ENCODE results near the gene FLAD1. TPM values are rescaled to one million over a fixed set of nuclear protein-coding genes. Genes with fewer than 3 reads are reported as not detected.

The FLAD1 gene
- total RNA-seq, 1 experiment from 2014 or later: 58.4 TPM

- TF ChIP-seq SIN3A (IDR thresholded peaks at IDR 0.05; ENCODE audit: low read depth): no peak
- TF ChIP-seq ZNF274 (IDR thresholded peaks at IDR 0.05; ENCODE audit: low read depth, low read length): no peak
- no peak for TF ChIP-seq EZH2phosphoT487 (IDR thresholded peaks at IDR 0.05; ENCODE audit: borderline replicate concordance)
- TF ChIP-seq, protein P1, sequence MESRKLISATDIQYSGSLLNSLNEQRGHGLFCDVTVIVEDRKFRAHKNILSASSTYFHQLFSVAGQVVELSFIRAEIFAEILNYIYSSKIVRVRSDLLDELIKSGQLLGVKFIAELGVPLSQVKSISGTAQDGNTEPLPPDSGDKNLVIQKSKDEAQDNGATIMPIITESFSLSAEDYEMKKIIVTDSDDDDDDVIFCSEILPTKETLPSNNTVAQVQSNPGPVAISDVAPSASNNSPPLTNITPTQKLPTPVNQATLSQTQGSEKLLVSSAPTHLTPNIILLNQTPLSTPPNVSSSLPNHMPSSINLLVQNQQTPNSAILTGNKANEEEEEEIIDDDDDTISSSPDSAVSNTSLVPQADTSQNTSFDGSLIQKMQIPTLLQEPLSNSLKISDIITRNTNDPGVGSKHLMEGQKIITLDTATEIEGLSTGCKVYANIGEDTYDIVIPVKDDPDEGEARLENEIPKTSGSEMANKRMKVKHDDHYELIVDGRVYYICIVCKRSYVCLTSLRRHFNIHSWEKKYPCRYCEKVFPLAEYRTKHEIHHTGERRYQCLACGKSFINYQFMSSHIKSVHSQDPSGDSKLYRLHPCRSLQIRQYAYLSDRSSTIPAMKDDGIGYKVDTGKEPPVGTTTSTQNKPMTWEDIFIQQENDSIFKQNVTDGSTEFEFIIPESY (IDR thresholded peaks at IDR 0.05; ENCODE audit: extremely low read depth, insufficient replicate concordance, low read length): no peak
- TF ChIP-seq ELF1 (IDR thresholded peaks at IDR 0.05; ENCODE audit: borderline replicate concordance, low read depth): no peak
- TF ChIP-seq, protein P2, sequence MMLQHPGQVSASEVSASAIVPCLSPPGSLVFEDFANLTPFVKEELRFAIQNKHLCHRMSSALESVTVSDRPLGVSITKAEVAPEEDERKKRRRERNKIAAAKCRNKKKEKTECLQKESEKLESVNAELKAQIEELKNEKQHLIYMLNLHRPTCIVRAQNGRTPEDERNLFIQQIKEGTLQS (IDR thresholded peaks at IDR 0.05): no peak
- no peak for TF ChIP-seq POLR2AphosphoS5 (IDR thresholded peaks at IDR 0.05; ENCODE audit: low read depth, low read length)
- no peak for TF ChIP-seq CEBPB (IDR thresholded peaks at IDR 0.05; ENCODE audit: low read depth)
- TF ChIP-seq YY1 (IDR thresholded peaks at IDR 0.05; ENCODE audit: extremely low read depth, insufficient replicate concordance, low read depth, low read length): no peak
- no peak for TF ChIP-seq FOSL1 (IDR thresholded peaks at IDR 0.05; ENCODE audit: low read depth)
Measured at GRCh38 chr1:154941333-154942013, 41.7 kb upstream of the FLAD1 start (continued).

Data from HCT116 (cell line).